GM04504 (cell line): ENCODE data around the gene WWC1.
A peak's percentile ranks its signal among the peaks of the same experiment; 100 is the strongest.

ENCODE experiments used
- DNase-seq: peaks from one replicate; pipeline ENCODE4 v3.0.0-alpha.2; 2012; ENCODE audit warnings: low read depth

Gene WWC1

DNA sequence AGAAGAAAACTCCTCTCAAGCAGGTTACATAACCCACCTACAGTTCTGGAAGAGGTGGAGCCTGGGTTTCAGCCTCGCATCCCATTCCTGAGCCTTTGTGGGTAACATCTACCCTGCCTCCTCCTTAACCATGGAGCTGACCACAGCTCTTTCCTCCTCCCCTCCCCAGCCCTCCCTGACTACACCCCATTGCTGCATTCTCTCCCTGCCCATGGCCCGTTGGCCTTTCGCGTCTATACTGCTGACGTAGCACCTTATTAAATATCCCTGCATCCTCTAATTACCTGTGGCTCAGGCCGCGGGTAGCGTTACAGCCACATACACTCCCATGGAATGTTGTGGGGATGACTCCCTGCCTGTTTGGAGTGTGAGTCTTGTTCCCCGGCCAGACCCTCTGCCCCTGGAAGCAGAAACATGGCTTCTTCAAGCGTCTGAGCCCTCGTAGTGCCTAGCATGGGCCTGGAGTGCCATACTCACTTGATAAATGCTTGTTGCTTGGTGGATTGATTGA, 72.8 kb downstream of the WWC1 start:
- no peak for DNase-seq

DNA sequence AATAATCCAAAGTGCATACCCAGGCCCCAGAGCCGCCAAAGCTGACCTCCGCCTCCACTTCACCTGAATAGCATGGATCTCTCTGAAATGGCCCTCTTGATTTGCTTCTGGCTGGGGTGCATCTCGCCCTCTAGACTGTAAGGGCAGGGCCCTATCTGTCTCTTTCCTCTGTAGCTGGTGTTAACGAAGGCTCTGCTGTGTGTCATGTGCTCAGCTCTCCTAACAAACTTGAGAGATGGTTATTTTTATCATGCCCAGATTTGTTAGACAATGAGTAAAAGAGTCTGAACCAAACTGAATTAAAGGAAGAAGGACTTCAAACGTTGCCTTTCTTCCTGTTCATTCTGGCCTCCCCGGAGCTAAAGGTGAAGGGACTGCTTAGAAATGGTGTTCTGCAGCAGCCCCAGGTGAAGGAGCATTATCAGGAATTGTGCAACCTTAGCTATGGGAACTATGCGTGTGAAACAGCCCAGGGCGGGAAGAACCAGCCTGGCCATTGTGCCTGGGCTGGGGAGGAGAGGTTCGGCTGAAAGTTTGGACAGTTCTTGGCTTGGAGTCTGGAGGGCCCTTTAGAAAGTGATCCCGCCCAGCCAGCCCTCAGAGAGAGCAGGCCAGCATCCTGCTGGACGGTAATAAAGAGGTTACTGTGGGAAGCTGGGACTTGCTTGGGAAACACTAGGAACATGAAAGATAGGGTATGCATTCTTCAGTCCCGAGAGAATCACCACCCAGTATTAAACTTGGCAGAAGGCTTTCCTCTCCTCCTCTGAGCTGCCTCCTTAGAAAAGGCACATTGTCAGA, 73.5 kb downstream of the WWC1 start:
- DNase-seq, result no peak

DNA sequence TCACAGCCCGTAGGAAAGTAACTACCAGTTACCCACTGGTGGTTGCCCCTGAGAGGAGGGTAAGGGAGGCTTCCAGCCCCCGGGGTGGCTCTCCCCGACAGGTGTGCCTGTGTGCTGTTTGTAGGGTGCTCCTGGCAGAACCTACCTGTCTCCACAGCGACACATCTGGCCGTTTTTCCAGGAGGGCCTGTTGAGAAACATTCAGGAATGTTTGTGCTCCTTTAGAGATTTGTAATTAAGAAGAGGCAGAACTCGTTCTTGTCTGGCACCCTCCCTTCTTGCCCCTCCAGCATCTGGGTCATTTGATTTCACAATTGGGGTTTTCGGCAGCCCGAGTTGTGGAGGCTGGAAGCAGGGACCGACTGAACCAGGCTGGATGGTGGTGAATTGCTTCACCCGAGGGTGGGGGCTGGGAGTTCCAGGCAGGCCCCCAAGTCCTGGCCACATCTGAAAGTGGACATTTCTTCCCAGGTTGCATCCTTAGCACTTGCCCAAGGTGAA, 74.2 kb downstream of the WWC1 start:
- peak; percentile 22 for DNase-seq

- peak; percentile 65 for DNase-seq
These were observed 74.7 kb downstream of the WWC1 start for GRCh38 chr5:168366116-168366515.

GRCh38 chr5:168368854-168369253, 77.4 kb downstream of the WWC1 start:
- DNase-seq, result no peak

GRCh38 chr5:168370831-168371230, 79.4 kb downstream of the WWC1 start:
- no peak for DNase-seq

DNA sequence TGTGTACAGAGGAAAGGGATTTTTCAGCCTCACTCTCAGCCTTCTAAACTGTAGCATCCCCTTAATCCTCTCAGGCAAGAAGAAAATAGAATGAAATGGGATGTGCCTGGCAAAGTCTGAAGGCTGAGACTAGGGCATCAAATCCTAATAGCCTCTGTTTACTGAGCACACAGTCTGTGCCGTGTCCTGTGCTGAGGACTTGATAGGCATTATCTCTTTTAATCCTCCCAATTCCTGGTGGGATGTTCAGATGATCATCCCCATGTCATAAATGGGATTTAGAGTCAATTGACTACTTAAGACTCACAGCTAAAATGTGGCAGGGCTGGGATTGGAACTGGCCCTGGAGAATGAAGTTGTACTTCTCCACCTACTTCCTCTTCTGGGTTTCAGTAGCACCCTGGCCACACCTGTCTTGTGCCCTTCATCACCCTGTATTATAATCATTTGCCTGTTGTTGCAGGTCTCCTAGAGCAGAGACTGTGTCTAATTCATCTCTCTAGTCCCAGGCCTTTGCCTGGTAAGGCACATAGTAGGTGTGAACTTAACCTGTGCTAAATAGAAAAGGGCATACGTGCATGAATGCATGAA, 81.0 kb downstream of the WWC1 start:
- DNase-seq, result no peak

- no peak for DNase-seq
These were observed 83.1 kb downstream of the WWC1 start for GRCh38 chr5:168374532-168374931.

GRCh38 chr5:168375214-168375613, 83.8 kb downstream of the WWC1 start:
- DNase-seq, result no peak

- no peak for DNase-seq
These were observed 86.1 kb downstream of the WWC1 start for GRCh38 chr5:168377525-168377924.

GRCh38 chr5:168378741-168379140, 87.3 kb downstream of the WWC1 start:
- no peak for DNase-seq

GRCh38 chr5:168382421-168382820, 91.0 kb downstream of the WWC1 start:
- no peak for DNase-seq

DNA sequence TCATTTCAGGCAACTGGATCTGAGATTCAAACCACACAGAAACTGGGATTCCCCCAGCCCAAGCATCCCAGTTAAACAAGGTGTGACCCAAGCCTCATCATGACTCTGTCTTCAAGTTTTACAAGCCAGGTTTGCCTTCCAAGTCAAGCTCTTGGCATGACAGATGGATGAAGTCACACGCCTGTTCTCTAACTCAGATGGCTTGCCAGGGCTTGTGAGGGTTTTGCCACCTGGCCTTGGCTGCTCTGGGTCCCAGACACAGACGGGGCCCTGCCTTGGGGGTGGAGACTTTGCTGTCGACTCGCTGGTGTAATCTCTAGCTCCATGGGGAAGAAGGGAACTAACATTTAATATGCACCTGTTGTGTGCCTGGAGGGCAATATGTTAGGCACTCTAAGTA, 99.0 kb downstream of the WWC1 start:
- DNase-seq, result no peak

GRCh38 chr5:168393773-168394172, 102.3 kb downstream of the WWC1 start:
- no peak for DNase-seq

- DNase-seq, result no peak
These were observed 109.2 kb downstream of the WWC1 start for GRCh38 chr5:168400429-168401220.

- DNase-seq, result no peak
These were observed 109.8 kb downstream of the WWC1 start for GRCh38 chr5:168401226-168401625.

- DNase-seq, result no peak
These were observed 110.4 kb downstream of the WWC1 start for GRCh38 chr5:168401880-168402279.

DNA sequence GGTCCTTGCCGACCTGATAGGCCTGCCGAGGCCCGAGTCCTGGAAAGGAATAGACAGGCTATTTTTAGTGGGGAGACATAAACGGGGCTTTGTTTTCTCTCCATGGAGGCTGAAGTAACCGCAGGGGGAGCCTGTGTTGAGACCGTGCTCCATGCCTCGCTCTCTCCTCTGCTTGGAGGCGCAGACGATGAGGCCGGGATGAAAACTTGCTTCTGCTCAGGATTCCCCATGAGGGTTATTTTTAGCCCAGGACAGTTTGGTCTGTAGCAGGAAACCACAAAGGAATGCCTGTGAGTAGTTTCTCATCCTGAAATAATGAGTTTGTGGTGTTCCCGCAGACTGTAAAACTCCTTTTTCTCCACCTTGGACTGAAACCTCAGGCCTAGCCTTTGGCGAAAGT, 112.9 kb downstream of the WWC1 start:
- peak; percentile 79 for DNase-seq

DNA sequence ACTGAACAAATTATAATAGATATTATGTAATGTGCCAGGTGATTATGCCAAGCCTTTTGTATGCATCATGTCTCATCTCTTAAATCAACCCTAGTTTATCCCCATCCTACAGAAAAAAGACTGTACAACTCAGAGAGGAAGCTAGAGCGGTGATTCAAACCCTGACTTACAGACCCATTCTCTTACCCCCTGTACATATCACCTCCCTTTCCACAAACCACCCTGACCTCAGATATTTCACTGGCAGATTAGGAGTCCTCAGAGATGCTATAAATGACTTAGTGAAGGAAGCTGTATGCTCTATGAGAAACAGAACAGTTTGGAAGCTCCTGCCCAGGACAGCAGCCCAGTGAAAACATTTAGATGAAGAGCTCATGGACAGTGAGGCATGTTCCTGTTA, 115.8 kb downstream of the WWC1 start:
- DNase-seq, result no peak

DNA sequence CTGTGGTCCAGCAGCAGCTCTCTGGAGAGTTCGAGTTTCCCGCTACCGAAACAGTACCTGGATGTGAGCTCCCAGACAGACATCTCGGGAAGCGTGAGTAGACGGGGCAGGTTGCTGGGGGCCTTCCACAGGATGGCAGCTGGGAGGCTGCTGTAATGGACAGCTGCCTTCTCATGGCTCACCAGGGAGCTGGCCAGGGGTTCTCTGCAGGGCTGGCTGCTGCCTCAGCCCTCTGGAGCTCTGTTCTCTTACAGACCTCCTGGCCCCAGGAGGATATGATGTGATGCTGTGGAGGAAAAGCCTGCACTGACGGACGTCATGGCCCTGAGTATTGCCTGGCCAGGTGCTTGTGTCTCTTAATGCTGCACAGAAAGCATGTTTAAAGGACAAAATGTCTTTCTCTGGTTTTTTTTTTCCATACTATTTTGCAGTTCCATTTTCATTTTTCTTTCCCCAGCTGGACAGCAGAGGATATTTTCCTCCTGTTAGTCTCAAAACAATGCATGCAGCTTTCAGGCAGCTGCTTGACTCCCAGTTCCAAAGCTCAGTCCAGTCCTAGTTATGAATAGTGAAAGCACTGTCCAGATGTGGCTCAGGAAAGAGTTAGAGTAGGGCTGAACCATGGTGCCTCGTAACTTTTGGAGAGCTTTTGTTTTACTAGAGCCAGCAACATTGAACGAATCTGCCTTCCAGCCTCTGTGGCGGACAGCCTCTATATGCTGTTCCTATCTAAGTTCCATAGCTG, 117.3 kb downstream of the WWC1 start:
- DNase-seq, result no peak

DNA sequence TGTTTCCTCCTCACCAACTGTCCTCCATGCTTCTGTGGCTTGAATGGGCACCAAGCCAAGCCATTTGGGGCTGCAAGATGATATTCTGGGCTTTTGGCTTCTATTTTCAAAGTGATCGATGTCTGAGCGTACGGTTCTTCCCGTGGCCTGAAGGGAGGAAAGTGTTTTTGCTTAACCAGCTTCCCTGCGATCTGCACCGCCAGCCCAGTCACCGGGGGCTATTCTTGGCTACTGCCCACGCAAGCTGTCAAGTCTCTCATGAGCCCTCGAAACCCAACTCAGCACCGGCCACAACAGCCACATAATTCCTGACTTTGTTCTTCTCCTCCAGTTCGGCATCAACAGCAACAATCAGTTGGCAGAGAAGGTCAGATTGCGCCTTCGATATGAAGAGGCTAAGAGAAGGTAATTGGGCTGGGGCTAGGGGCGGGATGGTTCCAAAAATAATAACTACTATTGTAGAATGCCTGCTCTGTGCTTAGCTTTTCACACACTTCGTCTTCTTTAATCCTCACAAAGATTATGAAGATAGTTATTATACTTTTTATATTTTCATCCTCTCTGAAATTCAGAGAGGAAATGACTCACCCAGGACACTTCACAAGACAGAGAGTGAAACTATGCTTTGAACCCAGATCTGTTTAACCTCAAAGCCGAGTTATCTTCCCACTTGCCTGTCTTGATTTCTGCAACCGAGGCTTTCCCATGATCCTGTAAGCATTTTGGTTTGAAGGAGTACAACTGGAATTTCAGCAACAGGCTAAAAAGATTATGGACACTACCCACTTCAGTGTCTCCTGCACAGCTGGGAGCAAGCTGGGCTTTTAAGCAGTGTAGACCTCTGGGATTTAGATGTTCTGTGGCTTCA, 118.4 kb downstream of the WWC1 start:
- no peak for DNase-seq
